ENCODE measurements around the gene KRTAP3-1.

GRCh38 chr17:41008811-41009210, at the start of gene KRTAP3-1:
- TF ChIP-seq HDGF (IDR thresholded peaks at IDR 0.05; ENCODE audit: borderline replicate concordance): no peak
- TF ChIP-seq BHLHE40 (IDR thresholded peaks at IDR 0.05; ENCODE audit: borderline replicate concordance): no peak
- TF ChIP-seq ZNF384 (IDR thresholded peaks at IDR 0.05): no peak
- no peak for TF ChIP-seq FOXA1 (IDR thresholded peaks at IDR 0.05)
- TF ChIP-seq ARNT (IDR thresholded peaks at IDR 0.05): no peak
- no peak for TF ChIP-seq SP1 (IDR thresholded peaks at IDR 0.05)
- TF ChIP-seq ELF4 (IDR thresholded peaks at IDR 0.05): no peak
- TF ChIP-seq PKNOX1 (IDR thresholded peaks at IDR 0.05): no peak
- TF ChIP-seq CTBP1 (IDR thresholded peaks at IDR 0.05; ENCODE audit: borderline replicate concordance): no peak
- no peak for TF ChIP-seq LEF1 (IDR thresholded peaks at IDR 0.05; ENCODE audit: borderline replicate concordance)
- TF ChIP-seq NFRKB (IDR thresholded peaks at IDR 0.05): no peak
- TF ChIP-seq TARDBP (IDR thresholded peaks at IDR 0.05): no peak
